GM12864 (cell line): Measurements from ENCODE around the gene TRIM16.
"Not testable (repeated sequence)": the region's sequence is repeated elsewhere in the genome, so short reads cannot be mapped to it uniquely, and the experiment has no call there.

ENCODE experiments used
- DNase-seq: peaks from one replicate; pipeline ENCODE4 v3.0.0-alpha.2; 2011; ENCODE audit warnings: low read depth
- H3K4me3 ChIP-seq: 2 replicates; pipeline ENCODE4 v1.5.1; 2011; ENCODE audit warnings: mild to moderate bottlenecking, low read depth, low read length, control low read depth

The TRIM16 gene

DNA sequence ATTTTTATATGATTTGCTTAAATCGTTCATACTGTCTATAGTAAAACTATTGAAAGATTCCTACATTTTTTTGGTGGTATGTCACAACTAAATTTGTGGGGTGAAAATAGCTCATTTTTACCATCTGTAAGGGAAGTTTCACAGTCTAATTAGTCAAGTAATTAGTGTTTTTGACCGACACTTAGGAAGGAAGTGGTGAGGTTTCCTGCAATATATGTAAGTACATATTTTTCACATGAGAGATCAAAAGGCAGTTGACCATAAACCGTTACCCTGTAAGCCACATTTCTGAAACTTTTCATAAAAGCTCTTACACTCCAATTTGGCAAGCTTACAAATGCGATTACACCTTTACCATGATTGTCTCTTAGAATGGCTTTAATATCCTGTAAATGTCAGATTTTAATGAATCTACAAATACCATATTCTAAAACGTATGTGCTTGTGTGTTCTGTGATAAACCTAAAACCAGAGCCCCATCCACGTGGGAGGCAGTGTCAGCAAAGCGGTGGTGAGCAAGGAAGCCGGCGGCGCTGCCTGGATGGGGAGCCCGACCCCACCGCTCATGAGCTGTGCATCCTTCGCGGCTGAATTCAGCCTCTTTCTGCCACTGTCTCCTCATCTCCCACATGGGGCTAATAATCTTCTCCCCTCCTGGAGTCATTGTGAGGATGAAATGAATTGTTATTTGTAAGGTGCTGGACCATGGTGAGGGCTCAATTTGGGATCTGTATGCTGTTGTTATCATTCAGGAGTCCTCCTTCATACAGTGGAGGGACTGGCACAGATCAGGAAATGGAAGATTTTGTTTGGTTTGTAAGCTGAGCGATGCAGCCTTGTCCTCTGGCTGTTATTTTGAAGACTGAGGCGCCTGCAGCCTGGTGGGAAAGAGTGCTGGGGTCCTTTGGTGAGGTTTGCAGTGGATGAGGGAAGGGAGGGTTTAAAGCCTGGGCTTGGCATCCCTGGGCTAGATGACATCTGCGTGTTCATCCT lies 94.3 kb downstream of the TRIM16 start:
- not testable (repeated sequence) for DNase-seq, H3K4me3 ChIP-seq

DNA sequence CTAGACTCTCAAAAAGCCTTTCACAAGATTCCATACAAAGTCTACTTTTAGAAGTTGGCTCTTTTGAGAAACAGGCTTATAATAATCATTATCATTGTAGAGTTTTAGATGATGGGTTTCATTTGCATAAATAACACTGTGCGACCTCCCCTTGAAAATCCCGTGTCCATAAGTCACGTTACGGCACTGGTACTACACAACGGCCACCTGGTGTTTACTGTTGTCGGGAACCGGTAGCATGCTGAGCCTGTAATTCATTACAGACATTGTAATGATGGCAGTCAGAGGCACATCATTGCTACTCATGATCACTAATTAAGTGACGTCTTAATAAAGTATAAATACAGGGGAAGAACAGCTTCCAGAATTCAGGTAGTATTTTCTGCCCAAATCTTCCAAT lies 96.1 kb downstream of the TRIM16 start:
- not testable (repeated sequence) for DNase-seq, H3K4me3 ChIP-seq

GRCh38 chr17:15583313-15583712 lies 100.8 kb downstream of the TRIM16 start:
- DNase-seq, H3K4me3 ChIP-seq: not testable (repeated sequence)

DNA sequence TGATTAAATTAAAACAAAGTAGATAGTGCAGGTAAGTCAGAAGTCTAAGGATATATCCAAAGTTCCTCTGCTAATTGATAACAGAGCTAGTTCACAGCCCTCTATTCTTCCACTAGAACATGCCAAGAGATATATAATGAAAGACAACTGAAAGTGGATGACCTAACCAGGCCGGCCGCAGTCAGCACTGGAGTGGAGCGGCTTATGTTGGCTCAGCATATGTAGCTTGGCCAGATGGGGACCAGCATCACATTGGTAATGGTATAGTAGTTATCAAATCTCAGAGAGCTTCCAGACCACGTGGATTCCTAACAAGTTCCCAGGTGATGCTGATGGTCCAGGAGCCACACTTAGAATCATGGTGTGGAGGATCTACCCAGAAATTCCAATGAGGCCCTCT lies 102.6 kb downstream of the TRIM16 start:
- not testable (repeated sequence) for DNase-seq, H3K4me3 ChIP-seq
